Measurements from ENCODE around the gene NGEF.
A peak's percentile ranks its signal among the peaks of the same experiment; 100 is the strongest.

The NGEF gene

GRCh38 chr2:232877940-232878511, 135.0 kb downstream of the NGEF start:
- TF ChIP-seq, protein P1, sequence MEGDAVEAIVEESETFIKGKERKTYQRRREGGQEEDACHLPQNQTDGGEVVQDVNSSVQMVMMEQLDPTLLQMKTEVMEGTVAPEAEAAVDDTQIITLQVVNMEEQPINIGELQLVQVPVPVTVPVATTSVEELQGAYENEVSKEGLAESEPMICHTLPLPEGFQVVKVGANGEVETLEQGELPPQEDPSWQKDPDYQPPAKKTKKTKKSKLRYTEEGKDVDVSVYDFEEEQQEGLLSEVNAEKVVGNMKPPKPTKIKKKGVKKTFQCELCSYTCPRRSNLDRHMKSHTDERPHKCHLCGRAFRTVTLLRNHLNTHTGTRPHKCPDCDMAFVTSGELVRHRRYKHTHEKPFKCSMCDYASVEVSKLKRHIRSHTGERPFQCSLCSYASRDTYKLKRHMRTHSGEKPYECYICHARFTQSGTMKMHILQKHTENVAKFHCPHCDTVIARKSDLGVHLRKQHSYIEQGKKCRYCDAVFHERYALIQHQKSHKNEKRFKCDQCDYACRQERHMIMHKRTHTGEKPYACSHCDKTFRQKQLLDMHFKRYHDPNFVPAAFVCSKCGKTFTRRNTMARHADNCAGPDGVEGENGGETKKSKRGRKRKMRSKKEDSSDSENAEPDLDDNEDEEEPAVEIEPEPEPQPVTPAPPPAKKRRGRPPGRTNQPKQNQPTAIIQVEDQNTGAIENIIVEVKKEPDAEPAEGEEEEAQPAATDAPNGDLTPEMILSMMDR (conservative IDR thresholded peaks at IDR 0.05; ENCODE audit: low read depth, low read length) = no peak
- no peak overlapping the region for H3K4me3 ChIP-seq (ENCODE audit: low read length)
- no peak for DNase-seq (ENCODE audit: low read depth)

- no peak for DNase-seq (ENCODE audit: low read depth)
- TF ChIP-seq, protein P1 (conservative IDR thresholded peaks at IDR 0.05; ENCODE audit: low read depth, low read length) = no peak
- H3K4me3 ChIP-seq (ENCODE audit: low read length) = peak overlapping the region; percentile 46
Observed at GRCh38 chr2:232876978-232877441, 136.0 kb downstream of the NGEF start.

- peak overlapping the region; percentile 46 for H3K4me3 ChIP-seq (ENCODE audit: low read length)
- TF ChIP-seq, protein P1 (conservative IDR thresholded peaks at IDR 0.05; ENCODE audit: low read depth, low read length) = peak; percentile 32
- no peak for DNase-seq (ENCODE audit: low read depth)
Observed at GRCh38 chr2:232876161-232876977, 136.7 kb downstream of the NGEF start.

GRCh38 chr2:232875256-232876121, 137.6 kb downstream of the NGEF start:
- DNase-seq (ENCODE audit: low read depth) = no peak
- TF ChIP-seq, protein P1 (conservative IDR thresholded peaks at IDR 0.05; ENCODE audit: low read depth, low read length) = peak; percentile 17

DNA sequence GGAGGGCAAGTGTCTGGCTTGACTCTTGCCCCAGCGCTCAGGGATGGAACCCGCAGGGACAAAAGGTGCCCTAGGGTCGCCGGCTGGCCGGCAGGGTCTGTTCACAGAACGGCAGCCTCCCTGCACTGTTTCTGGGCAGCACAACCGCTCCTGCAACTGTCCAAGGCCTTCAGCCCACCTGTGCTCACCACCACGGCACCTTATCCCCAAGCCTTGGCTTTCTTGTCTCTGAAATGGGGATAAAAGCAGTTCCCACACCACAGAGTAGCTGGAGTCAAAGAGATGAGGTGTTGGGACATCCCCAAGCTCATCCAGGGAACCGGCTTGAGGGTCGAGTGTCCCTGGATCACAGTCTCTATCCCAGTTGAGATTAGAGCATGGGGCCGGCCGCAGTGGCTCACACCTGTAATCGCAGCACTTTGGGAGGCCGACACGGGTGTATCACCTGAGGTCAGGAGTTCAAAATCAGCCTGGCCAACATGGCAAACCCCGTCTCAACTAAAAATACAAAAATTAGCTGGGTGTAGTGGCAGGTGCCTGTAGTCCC, 138.3 kb downstream of the NGEF start:
- H3K4me3 ChIP-seq (ENCODE audit: low read length) = no peak overlapping the region
- DNase-seq (ENCODE audit: low read depth) = no peak
- TF ChIP-seq, protein P1 (conservative IDR thresholded peaks at IDR 0.05; ENCODE audit: low read depth, low read length) = no peak

More at GRCh38 chr2:232875256-232876121, 137.6 kb downstream of the NGEF start:
- H3K4me3 ChIP-seq (ENCODE audit: low read length) = peak overlapping the region; percentile 38

- DNase-seq (ENCODE audit: low read depth) = no peak
- TF ChIP-seq, protein P1 (conservative IDR thresholded peaks at IDR 0.05; ENCODE audit: low read depth, low read length) = no peak
- no peak overlapping the region for H3K4me3 ChIP-seq (ENCODE audit: low read length)
Observed at GRCh38 chr2:232873909-232874641, 139.0 kb downstream of the NGEF start.
